GM23248 (cell line): Measurements from ENCODE around the gene CASP12. TPM values are rescaled to one million over a fixed set of nuclear protein-coding genes. Genes with fewer than 3 reads are reported as not detected.

Experiments
- DNase-seq: peaks from one replicate; pipeline ENCODE4 v3.0.0-alpha.2; 2015
- H2AFZ ChIP-seq: fragments of 200-600 bp; sonication (generic); 2 replicates; pipeline ENCODE4 v1.6.1; 2016; ENCODE audit warnings: antibody characterized with exemption
- H3F3A ChIP-seq: fragments of 200-600 bp; sonication (generic); 2 replicates; pipeline ENCODE4 v1.6.1; 2016; ENCODE audit warnings: mild to moderate bottlenecking, antibody characterized with exemption, mixed run types; ENCODE audit not compliant: insufficient read depth
- H3K27ac ChIP-seq: fragments of 200-600 bp; sonication (generic); 2 replicates; pipeline ENCODE4 v1.5.1; 2016; ENCODE audit warnings: mild to moderate bottlenecking
- H3K27me3 ChIP-seq: fragments of 200-600 bp; sonication (generic); replicated peaks from 2 replicates; pipeline ENCODE4 v1.6.1; 2016; ENCODE audit warnings: mild to moderate bottlenecking; ENCODE audit not compliant: insufficient read depth
- H3K36me3 ChIP-seq: fragments of 200-600 bp; sonication (generic); 2 replicates; pipeline ENCODE4 v1.6.1; 2016; ENCODE audit warnings: low read depth, mild to moderate bottlenecking
- H3K4me1 ChIP-seq: fragments of 200-600 bp; sonication (generic); 2 replicates; pipeline ENCODE4 v1.6.1; 2016; ENCODE audit warnings: mild to moderate bottlenecking; ENCODE audit not compliant: insufficient read depth
- H3K4me2 ChIP-seq: fragments of 200-600 bp; sonication (generic); one replicate; pipeline ENCODE4 v1.6.1; 2016; ENCODE audit warnings: mild to moderate bottlenecking; ENCODE audit not compliant: unreplicated experiment
- H3K4me3 ChIP-seq: fragments of 200-600 bp; sonication (generic); 2 replicates; pipeline ENCODE4 v1.5.1; 2016; ENCODE audit warnings: mild to moderate bottlenecking
- H3K79me2 ChIP-seq: fragments of 200-600 bp; sonication (generic); 2 replicates; pipeline ENCODE4 v1.6.1; 2016; ENCODE audit warnings: mild to moderate bottlenecking; ENCODE audit not compliant: insufficient read depth
- H3K9ac ChIP-seq: fragments of 200-600 bp; sonication (generic); 2 replicates; pipeline ENCODE4 v1.6.1; 2016; ENCODE audit warnings: mild to moderate bottlenecking
- H3K9me2 ChIP-seq: fragments of 200-600 bp; sonication (generic); 2 replicates; pipeline ENCODE4 v1.6.1; 2016; ENCODE audit warnings: mixed run types, mild to moderate bottlenecking, moderate library complexity; ENCODE audit not compliant: insufficient read depth
- H3K9me3 ChIP-seq: fragments of 200-600 bp; sonication (generic); one replicate; pipeline ENCODE4 v1.6.1; 2017; ENCODE audit warnings: low read depth
- H4K20me1 ChIP-seq: fragments of 200-600 bp; sonication (generic); 2 replicates; pipeline ENCODE4 v1.6.0; 2016; ENCODE audit not compliant: insufficient read depth
- EZH2 ChIP-seq: fragments of 200-600 bp; sonication (generic); IDR thresholded peaks from 2 replicates; pipeline ENCODE4 v1.6.1; 2018; ENCODE audit warnings: antibody characterized with exemption, mild to moderate bottlenecking; ENCODE audit not compliant: insufficient read depth, poor library complexity, severe bottlenecking
- EZH2phosphoT487 ChIP-seq: fragments of 200-600 bp; sonication (generic); IDR thresholded peaks from 2 replicates; pipeline ENCODE4 v1.6.1; 2018; ENCODE audit warnings: antibody characterized with exemption, moderate library complexity, mild to moderate bottlenecking, low read depth; ENCODE audit not compliant: insufficient read depth
- WGBS, 2 experiments: methylation state at CpG; one replicate each; pipeline ENCODE4 v1.1.6; 2015 to 2017; ENCODE audit warnings: low lambda C conversion rate in 2 of 2, low coverage in 1 of 2; ENCODE audit errors: missing lambda C conversion rate in 2 of 2; 5-methylcytosine and 5-hydroxymethylcytosine counted together
- in situ Hi-C: fragments of 300-500 bp; cut with MboI; formaldehyde crosslinking; loops from 2 replicates; pipeline ENCODE4 v1.15.0; 2020
- polyA plus RNA-seq: library from polyadenylated mRNA; unstranded; fragments of >200 nt; fragmentation: Nextera tagmentation; extraction: Ambion mirVana; gene quantifications from 2 replicates; pipeline ENCODE4 v1.2.1, GENCODE V29; 2016
- total RNA-seq: library from RNA; depleted of rRNA; stranded (reverse); fragments of >200 nt; shearing (Covaris generic); gene quantifications from 2 replicates; pipeline ENCODE4 v1.2.3, GENCODE V29; 2014

Gene CASP12
- total and polyA plus RNA-seq, 2 experiments from 2014 or later: not detected

DNA sequence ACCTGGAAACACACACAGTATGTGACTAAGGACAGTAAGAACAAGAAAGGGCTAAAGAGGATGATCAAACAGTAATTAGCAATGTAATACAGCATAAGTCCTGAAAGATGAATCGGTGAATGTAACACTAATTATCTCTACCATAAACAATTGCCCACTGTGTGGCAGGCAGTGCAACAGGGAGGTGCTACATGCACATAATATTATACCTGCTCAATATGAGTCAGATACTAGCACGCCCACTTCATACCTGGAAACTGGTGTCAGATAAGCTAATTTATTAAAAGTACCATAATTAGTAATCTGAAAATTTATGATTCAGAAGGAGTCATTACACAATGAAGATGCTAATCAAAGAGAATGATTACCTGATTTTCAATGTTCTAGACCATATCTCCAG is 14.9 kb downstream of the CASP12 start:
- H3K9me2 ChIP-seq: no peaks in the 10 kb centered on the region
- H2AFZ ChIP-seq: no peak overlapping the region
- no peaks in the 10 kb centered on the region for H3K36me3 ChIP-seq
- no peaks in the 10 kb centered on the region for H3K79me2 ChIP-seq
- in situ Hi-C loops: no loop called here
- H3K4me1 ChIP-seq: no peaks in the 10 kb centered on the region
- no peak for DNase-seq
- 69 to 75% methylated on average over 2 of the region's 2 CpGs for WGBS, 2 experiments
- no peak overlapping the region for H3K4me3 ChIP-seq
- H3F3A ChIP-seq: no peaks in the 10 kb centered on the region
- no peak overlapping the region for H3K4me2 ChIP-seq
- no peak overlapping the region for H3K9ac ChIP-seq
- no peaks in the 10 kb centered on the region for H3K9me3 ChIP-seq
- no peak overlapping the region for H3K27ac ChIP-seq
- TF ChIP-seq EZH2phosphoT487: no peak
- TF ChIP-seq EZH2: no peak
- H4K20me1 ChIP-seq: no peaks in the 10 kb centered on the region
- H3K27me3 ChIP-seq: no peaks in the 10 kb centered on the region

DNA sequence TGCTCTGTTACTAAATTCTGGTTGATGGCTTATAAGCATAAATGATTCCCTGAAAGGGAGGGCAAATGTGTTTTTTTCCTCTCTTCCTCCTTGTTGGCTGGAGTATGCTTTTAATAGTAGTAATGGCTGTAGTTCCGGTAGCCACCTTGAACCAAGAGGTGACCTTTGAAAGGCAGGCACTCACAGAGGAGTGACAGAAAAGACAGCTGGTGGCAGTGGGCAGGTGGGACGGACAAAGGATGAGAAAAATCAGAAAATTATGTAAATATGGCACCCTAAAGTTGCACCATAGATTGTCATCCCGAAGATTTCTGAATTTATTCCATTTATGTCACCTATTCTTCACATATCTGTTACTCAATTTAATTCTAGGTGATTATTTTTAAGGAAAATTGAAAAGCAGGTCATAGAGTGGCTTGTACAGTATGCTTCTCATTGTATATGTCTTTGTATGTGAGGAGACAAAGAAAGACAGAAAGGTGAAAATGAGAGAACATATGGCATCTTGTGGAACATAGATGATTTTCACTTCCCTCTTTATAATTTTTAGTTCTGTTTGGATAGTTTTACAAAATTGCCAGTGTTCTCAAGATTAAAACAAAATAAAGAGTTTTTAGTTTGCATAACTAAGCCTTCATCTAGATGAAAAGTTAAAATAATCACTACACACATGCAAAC is 17.0 kb downstream of the CASP12 start:
- TF ChIP-seq EZH2phosphoT487 (no peak), EZH2 (no peak)
- Histone ChIP-seq H3K27me3 (no peaks in the 10 kb centered on the region), H3K4me2 (no peak overlapping the region), H3K4me1 (no peaks in the 10 kb centered on the region), H3K9me2 (no peaks in the 10 kb centered on the region), H3K27ac (no peak overlapping the region), H3K36me3 (no peaks in the 10 kb centered on the region), H4K20me1 (no peaks in the 10 kb centered on the region), H3K79me2 (no peaks in the 10 kb centered on the region), H3K9me3 (no peaks in the 10 kb centered on the region), H3K9ac (no peak overlapping the region), H3K4me3 (no peak overlapping the region), H2AFZ (no peak overlapping the region), H3F3A (no peaks in the 10 kb centered on the region)
- 37 to 41% methylated on average over 3 of the region's 3 CpGs for WGBS, 2 experiments
- in situ Hi-C loops: no loop called here
- DNase-seq: no peak

DNA sequence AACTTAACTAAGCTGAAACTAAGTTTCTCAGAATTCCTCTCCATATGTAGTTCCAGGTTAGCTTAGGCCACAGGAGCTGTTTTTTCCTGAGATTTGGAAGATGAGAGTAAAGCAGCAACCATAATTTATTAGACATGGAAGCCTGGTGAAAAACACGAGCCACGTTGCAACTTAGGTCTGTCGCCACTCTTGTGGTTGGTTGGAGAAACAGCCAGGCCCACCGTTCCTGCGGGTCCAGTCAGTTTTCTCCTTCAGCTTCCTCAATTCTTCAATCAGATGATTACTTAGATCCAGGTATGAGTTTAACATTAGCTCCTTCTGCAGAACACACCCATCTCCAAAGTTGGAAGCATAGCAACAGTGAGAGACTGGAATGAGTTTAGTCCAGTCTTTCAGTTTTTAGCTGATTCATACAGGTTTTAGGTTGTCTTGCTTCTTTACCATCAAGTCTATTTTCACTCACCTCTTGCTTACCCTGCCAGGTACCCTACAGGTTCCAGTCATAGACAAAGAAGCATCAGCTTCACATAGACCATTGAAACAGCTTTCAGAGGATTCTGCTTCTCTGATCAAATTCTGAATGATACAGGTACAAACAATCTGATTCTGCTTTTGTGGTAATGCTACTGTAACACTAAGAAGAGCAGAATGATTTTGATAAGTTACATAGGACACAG is 18.6 kb downstream of the CASP12 start:
- Histone ChIP-seq H3K4me2 (no peak overlapping the region), H3K4me1 (no peaks in the 10 kb centered on the region), H3K9me3 (no peaks in the 10 kb centered on the region), H3F3A (no peaks in the 10 kb centered on the region), H3K36me3 (no peaks in the 10 kb centered on the region), H3K4me3 (no peak overlapping the region), H3K27ac (no peak overlapping the region), H4K20me1 (no peaks in the 10 kb centered on the region), H3K79me2 (no peaks in the 10 kb centered on the region), H3K9me2 (no peaks in the 10 kb centered on the region), H3K9ac (no peak overlapping the region), H2AFZ (no peak overlapping the region), H3K27me3 (no peaks in the 10 kb centered on the region)
- DNase-seq: no peak
- TF ChIP-seq EZH2phosphoT487 (no peak), EZH2 (no peak)
- in situ Hi-C loops: no loop called here
- WGBS, 2 experiments: 74 to 84% methylated on average over 5 of the region's 5 CpGs

DNA sequence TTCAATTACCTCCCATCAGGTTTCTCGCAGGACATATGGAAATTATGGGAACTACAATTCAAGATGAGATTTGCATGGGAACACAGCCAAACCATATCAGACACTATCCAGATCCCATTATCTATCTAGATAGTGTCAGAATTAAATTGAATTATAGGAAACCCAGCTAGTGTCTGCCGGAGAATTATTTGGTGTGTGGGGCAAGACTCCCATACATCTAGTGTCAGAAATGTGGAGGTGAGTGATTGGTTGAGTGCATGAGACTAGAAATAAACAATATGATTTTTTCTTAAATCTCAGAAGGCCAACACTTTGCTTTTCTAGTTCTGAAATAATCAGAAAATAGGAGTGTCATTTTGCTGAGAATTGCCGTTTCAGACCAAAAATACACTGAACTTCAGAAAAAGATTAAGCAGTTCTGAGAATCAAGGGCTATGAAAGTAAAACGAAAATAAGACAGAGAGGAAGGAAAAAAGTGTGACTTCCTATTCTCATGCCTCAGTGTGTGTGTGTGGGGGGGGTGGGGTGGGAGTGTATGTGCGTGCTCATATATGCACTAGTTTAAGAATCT is 21.3 kb downstream of the CASP12 start:
- Histone ChIP-seq H3K4me3 (no peak overlapping the region), H3K27me3 (no peaks in the 10 kb centered on the region), H3K4me2 (no peak overlapping the region), H4K20me1 (no peaks in the 10 kb centered on the region), H3K36me3 (no peaks in the 10 kb centered on the region), H3K27ac (no peak overlapping the region), H3K79me2 (no peaks in the 10 kb centered on the region), H3F3A (no peaks in the 10 kb centered on the region), H3K4me1 (no peaks in the 10 kb centered on the region), H3K9me2 (no peaks in the 10 kb centered on the region), H3K9me3 (no peaks in the 10 kb centered on the region), H2AFZ (no peak overlapping the region), H3K9ac (no peak overlapping the region)
- no peak for TF ChIP-seq EZH2
- TF ChIP-seq EZH2phosphoT487: no peak
- DNase-seq: no peak
- in situ Hi-C loops: no loop called here
- 70 to 77% methylated on average over 5 of the region's 5 CpGs for WGBS, 2 experiments
